GM19328 (cell line): ENCODE measurements around the gene ABCB8.

ENCODE experiments used
- ATAC-seq: cut with Tn5 transposase; IDR thresholded peaks from one replicate; pipeline ENCODE4 v1.9.1; 2021; ENCODE audit warnings: mild to moderate bottlenecking, moderate library complexity; ENCODE audit not compliant: unreplicated experiment

Gene ABCB8

GRCh38 chr7:151028131-151028947 is at the start of gene ABCB8:
Gene ABCB8, plus strand, starts transcription at chr7:151028450. Its CDS starts 66 bp downstream, at chr7:151028516.
- peak; percentile 98 for ATAC-seq

DNA sequence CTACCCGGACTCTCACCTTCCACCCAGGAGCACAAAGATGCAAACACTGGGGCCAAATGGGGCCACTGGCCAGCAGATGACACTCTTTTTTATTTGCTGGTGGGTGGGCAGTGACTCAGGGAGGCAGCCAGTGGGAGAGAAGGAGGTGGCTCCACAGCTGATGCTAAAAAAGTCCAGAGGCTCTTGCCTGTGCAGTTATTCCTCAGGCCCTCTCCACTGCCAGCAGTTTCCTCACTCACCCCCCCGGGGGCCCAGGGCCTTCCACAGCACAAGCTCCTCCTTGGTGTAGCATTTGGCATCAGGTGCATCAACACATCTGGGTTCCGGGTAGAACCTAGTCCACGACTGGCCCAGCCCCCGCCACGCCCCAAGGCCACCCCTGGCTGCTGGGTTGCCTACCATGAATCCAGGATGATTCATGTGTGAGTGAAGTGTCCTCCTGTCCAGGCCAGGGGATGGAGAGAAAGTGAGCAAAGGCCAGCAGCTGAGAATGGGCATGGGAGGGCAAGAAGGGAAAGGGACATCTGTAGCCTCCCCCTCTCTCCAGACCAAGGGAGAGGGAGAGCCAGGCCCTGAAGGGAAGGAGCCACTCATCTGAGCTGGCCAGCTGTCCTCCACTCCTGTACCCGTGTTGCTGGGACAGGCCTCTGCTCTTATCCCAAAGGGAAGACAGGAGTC is 48.4 kb upstream of the ABCB8 start:
- no peak for ATAC-seq

DNA sequence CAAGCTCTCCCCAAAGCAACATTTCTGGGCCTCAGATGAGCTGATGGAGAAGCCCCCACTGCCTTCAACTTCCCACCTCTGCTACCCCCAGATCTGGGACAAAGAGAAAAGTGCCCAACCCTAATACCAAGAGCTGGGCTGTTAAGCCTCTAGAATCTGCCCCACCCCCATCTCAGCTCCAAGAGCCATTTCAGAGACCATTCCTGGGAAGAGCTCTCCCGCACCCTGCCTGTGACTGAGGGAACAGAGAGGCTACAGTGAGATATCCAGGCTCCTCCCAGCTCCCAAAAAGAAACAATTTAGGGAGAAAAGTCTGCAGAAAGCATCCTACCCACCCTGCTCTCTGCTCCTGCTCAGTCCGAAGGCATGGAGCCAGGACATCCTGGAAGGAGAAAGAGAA is 47.6 kb upstream of the ABCB8 start:
- no peak for ATAC-seq

DNA sequence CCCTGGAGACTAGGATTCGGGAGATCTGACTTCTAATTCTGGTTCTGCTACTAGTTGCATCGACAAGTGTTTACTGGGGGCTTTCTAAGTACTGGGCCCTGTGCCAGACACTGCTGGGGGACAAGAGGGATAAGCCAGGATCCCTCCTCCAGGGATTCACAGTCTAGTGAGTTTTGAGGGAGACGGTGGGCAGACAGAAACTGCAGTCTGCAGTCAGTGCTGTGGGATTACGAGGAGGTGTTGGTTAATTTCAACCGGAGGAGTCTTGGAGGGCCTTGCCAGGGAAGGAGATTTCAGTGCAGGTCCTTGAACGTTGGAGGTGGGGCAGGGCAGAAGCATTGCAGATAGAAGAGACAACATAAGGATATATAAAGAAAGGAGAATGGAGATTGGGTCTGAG is 46.6 kb upstream of the ABCB8 start:
- ATAC-seq = no peak

DNA sequence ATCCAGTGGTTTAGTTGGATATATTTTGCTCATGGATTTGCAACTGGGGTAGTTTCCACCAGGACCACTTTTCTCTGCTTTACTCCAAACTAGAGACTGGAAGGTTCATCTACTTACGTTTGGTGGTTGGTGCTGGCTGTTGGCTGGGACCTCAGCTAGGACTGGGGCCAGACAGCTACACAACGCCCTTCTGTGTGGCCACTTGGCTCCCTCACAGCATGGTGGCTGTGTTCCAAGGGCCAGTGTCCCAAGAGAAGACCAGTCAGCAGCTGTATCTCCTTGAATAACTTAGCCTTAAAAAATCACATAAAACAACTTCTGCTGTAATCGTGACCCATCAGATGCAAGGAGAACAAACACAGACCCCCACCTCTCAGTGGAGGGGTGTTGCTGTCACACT is 45.9 kb upstream of the ABCB8 start:
- ATAC-seq = no peak

DNA sequence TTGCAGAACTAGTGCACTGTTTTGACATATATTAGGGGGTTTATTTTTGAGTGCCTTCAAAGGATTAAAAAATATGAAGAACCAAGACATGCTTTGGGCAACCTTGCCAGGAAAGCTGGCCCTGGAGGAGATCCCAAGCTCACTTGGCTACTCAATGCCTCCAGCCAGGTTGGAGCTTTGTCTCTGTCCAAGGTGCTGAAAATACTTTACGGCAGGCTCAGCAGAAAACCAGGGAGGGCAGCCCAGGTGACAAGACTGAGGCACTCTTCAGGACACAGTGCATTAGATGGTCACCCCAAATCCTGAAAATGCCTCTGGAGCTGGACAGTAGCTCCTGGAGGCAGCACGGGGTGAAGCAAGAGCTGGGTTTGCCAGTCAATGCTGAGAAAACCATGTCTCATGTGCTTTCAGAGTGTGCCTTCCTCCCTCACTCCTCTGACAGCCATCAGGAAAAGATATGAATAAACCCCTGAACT is 44.3 kb upstream of the ABCB8 start:
- no peak for ATAC-seq

DNA sequence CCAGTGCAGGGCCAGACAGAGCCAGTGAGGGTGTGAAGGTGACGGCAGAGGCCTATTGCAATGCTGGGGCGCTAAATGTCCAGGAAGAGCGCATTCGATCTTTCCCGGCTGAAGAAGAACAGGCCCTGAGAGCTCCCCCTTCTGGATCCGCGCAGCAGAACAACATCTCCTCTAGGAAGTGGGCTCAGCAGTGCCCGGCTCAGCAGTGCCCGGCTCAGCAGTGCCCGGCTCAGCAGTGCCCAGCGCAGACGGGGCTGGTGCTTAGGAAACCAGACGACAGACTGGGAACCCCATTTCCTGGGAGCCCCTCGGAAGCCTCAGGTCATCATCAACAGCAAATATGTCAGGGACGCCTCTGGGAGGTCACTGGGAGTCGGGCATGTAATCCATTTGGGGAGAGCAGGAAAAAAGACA is 42.1 kb upstream of the ABCB8 start:
- no peak for ATAC-seq

DNA sequence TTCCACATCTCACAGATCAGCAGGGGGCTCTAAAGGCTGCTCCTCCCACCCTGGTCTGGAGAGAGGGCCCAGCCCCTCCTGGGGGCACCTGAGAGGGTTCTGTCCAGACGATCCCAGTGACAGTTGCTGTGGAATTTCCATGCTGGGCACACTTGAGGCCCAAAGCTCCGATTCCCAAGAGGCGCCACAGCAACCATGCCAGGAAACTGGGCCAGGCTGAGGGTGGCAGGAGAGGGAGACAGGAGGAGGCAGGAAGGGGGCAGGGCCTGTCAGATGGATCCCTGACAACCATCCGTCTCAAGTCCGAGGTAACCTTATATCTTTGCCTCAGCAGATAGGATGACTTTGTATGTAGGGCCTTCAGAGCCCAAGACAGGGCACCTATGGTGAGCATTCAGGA is 41.7 kb upstream of the ABCB8 start:
- ATAC-seq = no peak

GRCh38 chr7:150988230-150989226 is 39.7 kb upstream of the ABCB8 start:
- ATAC-seq = no peak

GRCh38 chr7:150989456-150989855 is 38.8 kb upstream of the ABCB8 start:
- no peak for ATAC-seq

DNA sequence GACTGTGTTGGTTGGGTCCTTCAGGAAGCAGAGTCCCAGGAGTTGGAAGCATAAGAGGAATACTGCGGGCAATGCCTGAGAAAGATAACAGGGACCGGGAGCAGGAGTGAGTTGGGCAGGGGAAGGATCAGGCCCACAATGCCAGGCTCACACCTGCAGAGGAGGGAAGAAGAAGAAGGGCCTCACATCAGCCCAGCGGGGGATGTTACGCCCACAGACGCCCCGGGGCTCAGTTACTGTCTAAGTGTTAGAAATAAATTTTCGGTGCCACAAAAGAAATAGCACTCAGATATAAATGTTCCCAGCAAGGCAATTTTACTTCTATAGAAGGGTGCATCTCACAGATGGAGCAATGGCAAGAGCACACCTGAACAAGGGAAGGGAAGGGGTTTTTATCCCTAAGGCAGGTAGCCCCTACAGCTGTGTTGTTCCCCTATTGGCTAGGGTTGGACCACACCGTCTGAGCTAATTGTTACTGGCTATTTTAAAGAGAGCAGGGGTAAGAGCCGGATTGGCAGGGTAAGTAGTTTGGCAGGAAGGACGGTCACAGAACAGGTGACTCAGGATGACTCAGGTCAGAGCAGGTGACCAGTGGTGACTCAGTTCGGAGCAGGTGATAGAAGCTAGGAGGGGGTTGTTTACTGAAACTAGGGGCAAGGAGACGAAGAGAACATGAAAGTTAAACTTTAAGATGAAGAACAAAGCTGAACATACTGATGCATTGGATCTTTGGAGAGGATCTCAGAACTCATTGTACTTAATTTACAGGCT is 37.6 kb upstream of the ABCB8 start, which contains the start of gene NOS3:
Gene NOS3, plus strand, starts transcription at position 602 of the 771 bp plus-strand sequence. CDS start 2,787 bp downstream, outside the sequence.
- ATAC-seq = no peak

- no peak for ATAC-seq
Observed at GRCh38 chr7:150992051-150992640, 36.1 kb upstream of the ABCB8 start.

DNA sequence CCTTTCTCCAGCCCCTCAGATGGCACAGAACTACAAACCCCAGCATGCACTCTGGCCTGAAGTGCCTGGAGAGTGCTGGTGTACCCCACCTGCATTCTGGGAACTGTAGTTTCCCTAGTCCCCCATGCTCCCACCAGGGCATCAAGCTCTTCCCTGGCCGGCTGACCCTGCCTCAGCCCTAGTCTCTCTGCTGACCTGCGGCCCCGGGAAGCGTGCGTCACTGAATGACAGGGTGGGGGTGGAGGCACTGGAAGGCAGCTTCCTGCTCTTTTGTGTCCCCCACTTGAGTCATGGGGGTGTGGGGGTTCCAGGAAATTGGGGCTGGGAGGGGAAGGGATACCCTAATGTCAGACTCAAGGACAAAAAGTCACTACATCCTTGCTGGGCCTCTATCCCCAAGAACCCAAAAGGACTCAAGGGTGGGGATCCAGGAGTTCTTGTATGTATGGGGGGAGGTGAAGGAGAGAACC is 35.4 kb upstream of the ABCB8 start:
- ATAC-seq = no peak

DNA sequence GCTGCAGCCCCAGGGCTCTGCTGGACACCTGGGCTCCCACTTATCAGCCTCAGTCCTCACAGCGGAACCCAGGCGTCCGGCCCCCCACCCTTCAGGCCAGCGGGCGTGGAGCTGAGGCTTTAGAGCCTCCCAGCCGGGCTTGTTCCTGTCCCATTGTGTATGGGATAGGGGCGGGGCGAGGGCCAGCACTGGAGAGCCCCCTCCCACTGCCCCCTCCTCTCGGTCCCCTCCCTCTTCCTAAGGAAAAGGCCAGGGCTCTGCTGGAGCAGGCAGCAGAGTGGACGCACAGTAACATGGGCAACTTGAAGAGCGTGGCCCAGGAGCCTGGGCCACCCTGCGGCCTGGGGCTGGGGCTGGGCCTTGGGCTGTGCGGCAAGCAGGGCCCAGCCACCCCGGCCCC is 34.7 kb upstream of the ABCB8 start:
- no peak for ATAC-seq

- ATAC-seq = no peak
Observed at GRCh38 chr7:150994141-150994837, 34.0 kb upstream of the ABCB8 start.

- ATAC-seq = no peak
Observed at GRCh38 chr7:150994838-150995510, 33.3 kb upstream of the ABCB8 start.

- ATAC-seq = no peak
Observed at GRCh38 chr7:150996376-150997074, 31.7 kb upstream of the ABCB8 start.

- no peak for ATAC-seq
Observed at GRCh38 chr7:150997075-150997511, 31.2 kb upstream of the ABCB8 start.
